ENCODE measurements around the gene CPTP. TPM values are rescaled to one million over a fixed set of nuclear protein-coding genes. Genes with fewer than 3 reads are reported as not detected.

The CPTP gene
- total RNA-seq, 4 donors from 2014 or later = 10.7 to 94.0 (median 84.6) TPM

DNA sequence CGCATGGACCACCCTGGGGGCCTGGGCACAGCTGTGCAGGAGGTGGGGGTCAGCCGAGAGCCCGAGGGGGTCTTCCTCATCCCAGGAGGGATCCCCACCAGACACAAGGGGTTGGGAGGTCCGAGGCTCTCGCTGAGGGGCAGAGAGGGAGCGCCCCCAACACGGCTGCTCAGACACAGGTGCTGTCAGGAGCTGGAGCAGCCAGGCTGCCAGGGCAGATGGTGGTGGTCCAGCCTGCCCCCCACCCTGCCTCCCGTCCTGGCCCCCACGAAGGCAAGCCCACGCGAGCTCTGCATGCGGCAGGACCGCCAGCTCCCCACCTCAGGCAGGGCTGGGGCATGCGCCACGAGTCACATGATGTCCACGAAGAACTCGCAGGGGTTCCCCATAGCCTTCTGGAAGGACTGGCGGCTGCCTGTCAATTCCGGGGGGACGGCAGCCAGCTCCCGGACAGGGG, 11.2 kb downstream of the CPTP start:
- Histone ChIP-seq H3K4me3 (no peak overlapping the region), H3K36me3 (peaks cover 0 to 49% (median 0%) of the 10 kb centered on the region in 3 donors), H3K27me3 (no peaks in the 10 kb centered on the region), H3K9me3 (no peaks in the 10 kb centered on the region), H3K4me1 (peaks cover 0 to 11% (median 5%) of the 10 kb centered on the region in 4 donors), H3K27ac (no peak overlapping the region)
- no peak for TF ChIP-seq POLR2A (IDR thresholded peaks at IDR 0.05)
- TF ChIP-seq, protein P1, sequence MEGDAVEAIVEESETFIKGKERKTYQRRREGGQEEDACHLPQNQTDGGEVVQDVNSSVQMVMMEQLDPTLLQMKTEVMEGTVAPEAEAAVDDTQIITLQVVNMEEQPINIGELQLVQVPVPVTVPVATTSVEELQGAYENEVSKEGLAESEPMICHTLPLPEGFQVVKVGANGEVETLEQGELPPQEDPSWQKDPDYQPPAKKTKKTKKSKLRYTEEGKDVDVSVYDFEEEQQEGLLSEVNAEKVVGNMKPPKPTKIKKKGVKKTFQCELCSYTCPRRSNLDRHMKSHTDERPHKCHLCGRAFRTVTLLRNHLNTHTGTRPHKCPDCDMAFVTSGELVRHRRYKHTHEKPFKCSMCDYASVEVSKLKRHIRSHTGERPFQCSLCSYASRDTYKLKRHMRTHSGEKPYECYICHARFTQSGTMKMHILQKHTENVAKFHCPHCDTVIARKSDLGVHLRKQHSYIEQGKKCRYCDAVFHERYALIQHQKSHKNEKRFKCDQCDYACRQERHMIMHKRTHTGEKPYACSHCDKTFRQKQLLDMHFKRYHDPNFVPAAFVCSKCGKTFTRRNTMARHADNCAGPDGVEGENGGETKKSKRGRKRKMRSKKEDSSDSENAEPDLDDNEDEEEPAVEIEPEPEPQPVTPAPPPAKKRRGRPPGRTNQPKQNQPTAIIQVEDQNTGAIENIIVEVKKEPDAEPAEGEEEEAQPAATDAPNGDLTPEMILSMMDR (IDR thresholded peaks at IDR 0.05) = no peak
- DNase-seq = no peak

DNA sequence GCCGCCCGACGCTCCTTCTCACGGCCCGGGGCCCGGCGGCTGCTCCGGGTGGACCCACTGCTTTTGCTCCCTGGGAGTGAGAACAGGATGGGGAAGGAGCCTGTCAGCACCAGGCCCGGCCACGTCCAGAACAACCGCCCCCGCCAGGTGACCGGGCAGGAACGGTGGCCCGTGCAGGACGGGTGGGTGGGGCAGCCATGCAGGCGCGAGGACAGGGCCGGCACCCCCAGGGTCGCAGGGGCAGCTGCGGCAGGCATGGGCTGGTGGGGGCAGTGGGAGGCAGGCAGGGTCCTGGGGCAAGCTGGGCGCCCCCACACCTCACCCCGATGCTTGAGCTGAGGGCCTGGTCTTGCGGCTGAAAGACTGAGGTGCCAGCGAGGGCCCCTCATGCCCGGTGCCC, 11.8 kb downstream of the CPTP start:
- no peak for DNase-seq
- no peak overlapping the region for H3K27ac ChIP-seq
- TF ChIP-seq, protein P1 (IDR thresholded peaks at IDR 0.05) = no peak
- TF ChIP-seq POLR2A (IDR thresholded peaks at IDR 0.05) = no peak
- no peaks in the 10 kb centered on the region for H3K9me3 ChIP-seq
- peaks cover 0 to 53% (median 0%) of the 10 kb centered on the region in 3 donors for H3K36me3 ChIP-seq
- H3K4me3 ChIP-seq = no peak overlapping the region
- no peaks in the 10 kb centered on the region for H3K27me3 ChIP-seq
- H3K4me1 ChIP-seq = peaks cover 0 to 11% (median 2%) of the 10 kb centered on the region in 4 donors

DNA sequence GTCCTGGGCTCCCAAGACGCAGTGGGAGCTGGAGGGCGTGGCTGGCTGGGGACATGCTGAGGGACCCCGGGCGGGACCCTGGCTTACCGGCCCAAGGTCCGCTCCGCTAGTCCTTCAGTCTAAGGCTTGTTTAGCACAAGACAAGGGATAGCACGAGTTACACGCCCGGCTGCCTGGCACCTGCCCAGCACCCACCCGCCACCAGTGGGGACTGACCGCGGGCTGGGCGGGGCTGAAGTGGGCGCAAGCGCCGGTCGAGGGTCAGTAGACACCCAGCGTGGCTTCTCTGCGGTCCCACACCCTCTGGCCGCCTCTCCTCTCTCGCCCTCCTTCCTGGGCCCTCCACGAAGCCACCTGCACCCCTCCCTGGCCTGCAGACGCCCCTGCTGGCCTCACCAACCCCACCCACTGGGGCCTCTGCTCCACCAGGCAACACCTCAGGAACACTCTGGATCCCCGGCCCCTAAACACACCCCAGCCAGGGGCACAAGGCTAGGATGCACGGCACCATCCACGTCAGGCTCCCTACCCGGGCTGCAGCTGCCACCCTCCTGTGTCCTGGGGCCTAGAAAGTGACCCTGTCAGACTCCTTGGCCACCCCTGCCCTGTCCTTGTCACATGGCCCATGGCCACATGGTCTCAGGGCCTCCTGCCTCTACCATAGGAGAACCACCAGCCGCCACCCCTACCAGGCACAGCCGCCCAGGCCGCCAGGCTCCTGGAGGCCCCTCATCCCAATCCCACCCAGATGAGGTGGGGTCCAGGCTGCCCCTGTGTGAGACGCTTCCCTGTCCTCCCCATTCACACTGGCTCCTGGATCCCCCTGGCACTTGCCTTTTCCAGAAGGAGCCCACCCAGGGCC, 12.6 kb downstream of the CPTP start:
- no peaks in the 10 kb centered on the region for H3K27me3 ChIP-seq
- no peak overlapping the region for H3K27ac ChIP-seq
- no peak overlapping the region for H3K4me3 ChIP-seq
- no peak for TF ChIP-seq POLR2A (IDR thresholded peaks at IDR 0.05)
- TF ChIP-seq, protein P1 (IDR thresholded peaks at IDR 0.05) = no peak
- no peak for DNase-seq
- H3K4me1 ChIP-seq = peaks cover 0 to 11% (median 2%) of the 10 kb centered on the region in 4 donors
- peaks cover 0 to 60% (median 0%) of the 10 kb centered on the region in 3 donors for H3K36me3 ChIP-seq
- H3K9me3 ChIP-seq = no peaks in the 10 kb centered on the region

DNA sequence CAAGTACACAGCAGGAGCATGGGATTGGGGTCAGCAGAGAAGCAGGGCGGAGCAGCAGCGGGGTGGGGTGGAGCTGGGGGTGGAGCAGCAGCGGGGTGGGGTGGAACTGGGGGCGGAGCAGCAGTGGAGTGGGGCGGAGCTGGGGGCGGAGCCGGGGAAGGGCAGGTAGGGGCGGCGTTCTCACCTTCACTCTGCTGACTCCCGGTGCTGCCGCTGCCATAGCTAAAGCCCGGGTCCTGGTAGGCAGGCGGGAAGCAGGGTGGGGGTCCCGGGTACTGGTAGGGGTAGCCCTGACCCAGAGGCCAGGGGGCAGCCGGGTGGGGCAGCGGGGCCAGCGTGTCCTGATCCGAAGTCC, 13.2 kb downstream of the CPTP start:
- peaks cover 0 to 60% (median 0%) of the 10 kb centered on the region in 3 donors for H3K36me3 ChIP-seq
- no peak for TF ChIP-seq POLR2A (IDR thresholded peaks at IDR 0.05)
- TF ChIP-seq, protein P1 (IDR thresholded peaks at IDR 0.05) = no peak

DNA sequence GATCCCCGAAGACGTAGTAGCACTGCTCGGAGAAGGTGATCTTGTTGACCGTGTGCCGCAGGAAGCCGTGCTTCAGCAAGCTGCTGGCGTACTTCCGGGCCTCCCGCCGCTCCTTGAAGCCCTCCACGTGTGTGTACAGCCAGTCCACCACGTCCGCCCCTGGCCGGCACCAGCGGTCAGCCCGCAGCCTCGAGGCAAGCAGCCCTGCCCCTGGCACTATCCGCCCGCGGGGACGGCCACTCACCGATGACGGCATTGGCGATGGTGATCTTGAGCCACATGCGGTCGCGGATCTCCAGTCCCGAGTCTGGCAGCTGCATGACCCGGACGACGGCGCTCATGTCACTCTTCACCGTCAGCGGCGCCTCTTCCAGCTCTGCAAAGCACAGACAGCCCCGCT, 13.7 kb downstream of the CPTP start:
- H3K4me3 ChIP-seq = no peak overlapping the region
- TF ChIP-seq POLR2A (IDR thresholded peaks at IDR 0.05) = no peak
- TF ChIP-seq, protein P1 (IDR thresholded peaks at IDR 0.05) = no peak
- no peaks in the 10 kb centered on the region for H3K9me3 ChIP-seq
- H3K27ac ChIP-seq = no peak overlapping the region
- DNase-seq = no peak
- H3K4me1 ChIP-seq = peaks cover 0 to under 1% (median 0%) of the 10 kb centered on the region in 4 donors
- no peaks in the 10 kb centered on the region for H3K27me3 ChIP-seq
- peaks cover 0 to 60% (median 0%) of the 10 kb centered on the region in 3 donors for H3K36me3 ChIP-seq

More for the DNA sequence above, 13.2 kb downstream of the CPTP start:
- H3K4me3 ChIP-seq = no peak overlapping the region
- H3K27me3 ChIP-seq = no peaks in the 10 kb centered on the region
- no peak overlapping the region for H3K27ac ChIP-seq
- peaks cover 0 to 5% (median under 1%) of the 10 kb centered on the region in 4 donors for H3K4me1 ChIP-seq
- H3K9me3 ChIP-seq = no peaks in the 10 kb centered on the region
- DNase-seq = peak in 2 of 3 donors; percentile 68 to 80

Data from Peyer's patch (tissue), 4 donors.